Neural progenitor cell (in vitro differentiated cells): ENCODE measurements around the gene NOX5. TPM values are rescaled to one million over a fixed set of nuclear protein-coding genes. Genes with fewer than 3 reads are reported as not detected.

ENCODE experiments used
- DNase-seq: peaks from one replicate; pipeline ENCODE4 v3.0.0-alpha.2; 2016; ENCODE audit warnings: low spot score
- H2AFZ ChIP-seq: fragments of 200-600 bp; sonication (generic); replicated peaks from 2 replicates; pipeline ENCODE4 v1.6.1; 2016; ENCODE audit warnings: antibody characterized with exemption
- H3F3A ChIP-seq: fragments of 200-600 bp; sonication (generic); 2 replicates; pipeline ENCODE4 v1.6.1; 2016; ENCODE audit warnings: antibody characterized with exemption, low read depth
- H3K27ac ChIP-seq: fragments of 200-600 bp; sonication (generic); 2 replicates; pipeline ENCODE4 v1.5.1; 2016; ENCODE audit warnings: mild to moderate bottlenecking
- H3K27me3 ChIP-seq: fragments of 200-600 bp; sonication (generic); 2 replicates; pipeline ENCODE4 v1.6.1; 2016; ENCODE audit warnings: mild to moderate bottlenecking, moderate library complexity
- H3K36me3 ChIP-seq: fragments of 200-600 bp; sonication (generic); 2 replicates; pipeline ENCODE4 v1.5.1; 2016
- H3K4me1 ChIP-seq: fragments of 200-600 bp; sonication (generic); 2 replicates; pipeline ENCODE4 v1.6.1; 2016; ENCODE audit warnings: mixed run types
- H3K4me2 ChIP-seq: fragments of 200-600 bp; sonication (generic); 2 replicates; pipeline ENCODE4 v1.6.1; 2016
- H3K4me3 ChIP-seq: fragments of 200-600 bp; sonication (generic); 2 replicates; pipeline ENCODE4 v1.5.1; 2016
- H3K79me2 ChIP-seq: fragments of 200-600 bp; sonication (generic); 2 replicates; pipeline ENCODE4 v1.6.1; 2016; ENCODE audit warnings: low read depth
- H3K9ac ChIP-seq: fragments of 200-600 bp; sonication (generic); 2 replicates; pipeline ENCODE4 v1.6.1; 2016
- H3K9me3 ChIP-seq: fragments of 200-600 bp; sonication (generic); 2 replicates; pipeline ENCODE4 v1.5.1; 2016; ENCODE audit warnings: low read depth
- H4K20me1 ChIP-seq: fragments of 200-600 bp; sonication (generic); 2 replicates; pipeline ENCODE4 v1.6.1; 2016; ENCODE audit warnings: low read depth
- H3K27ac Mint-ChIP-seq: 3 replicates; pipeline ENCODE4 v1.8.0; 2021; ENCODE audit warnings: mixed read lengths
- H3K27me3 Mint-ChIP-seq: 2 replicates; pipeline ENCODE4 v1.8.0; 2022; ENCODE audit warnings: low read depth, mild to moderate bottlenecking, inconsistent platforms, moderate library complexity, mixed read lengths; ENCODE audit not compliant: insufficient read depth
- H3K36me3 Mint-ChIP-seq: 3 replicates; pipeline ENCODE4 v1.8.0; 2021; ENCODE audit warnings: mixed read lengths
- H3K4me1 Mint-ChIP-seq: 3 replicates; pipeline ENCODE4 v1.8.0; 2021; ENCODE audit warnings: mixed read lengths
- H3K4me3 Mint-ChIP-seq: 3 replicates; pipeline ENCODE4 v1.8.0; 2021; ENCODE audit warnings: mild to moderate bottlenecking, moderate library complexity, mixed read lengths
- H3K9me3 Mint-ChIP-seq: 3 replicates; pipeline ENCODE4 v1.8.0; 2020; ENCODE audit warnings: mixed read lengths
- CTCF ChIP-seq: fragments of 200-600 bp; sonication (generic); IDR thresholded peaks from 2 replicates; pipeline ENCODE4 v1.5.1; 2017; ENCODE audit warnings: antibody characterized with exemption, mild to moderate bottlenecking
- EZH2 ChIP-seq: fragments of 200-600 bp; sonication (generic); IDR thresholded peaks from 2 replicates; pipeline ENCODE4 v1.6.1; 2017; ENCODE audit warnings: antibody characterized with exemption, mild to moderate bottlenecking, moderate library complexity
- EZH2phosphoT487 ChIP-seq: fragments of 200-600 bp; sonication (generic); IDR thresholded peaks from 2 replicates; pipeline ENCODE4 v1.6.1; 2017; ENCODE audit warnings: antibody characterized with exemption
- total RNA-seq: library from RNA; depleted of rRNA; stranded (reverse); fragments of >200 nt; gene quantifications from 2 replicates; pipeline ENCODE4 v1.2.3, GENCODE V29; 2015; ENCODE audit warnings: low replicate concordance

The NOX5 gene
- total RNA-seq, 1 donor from 2014 or later, result not detected

- Histone ChIP-seq H3K79me2 (no peaks in the 10 kb centered on the region), H3K4me2 (no peak overlapping the region), H2AFZ (no peak overlapping the region), H3K27ac (no peak overlapping the region), H3K4me1 (no peaks in the 10 kb centered on the region), H3F3A (no peaks in the 10 kb centered on the region), H3K36me3 (no peaks in the 10 kb centered on the region), H3K9me3 (no peaks in the 10 kb centered on the region), H3K27me3 (no peaks in the 10 kb centered on the region), H3K9ac (no peak overlapping the region), H4K20me1 (no peaks in the 10 kb centered on the region), H3K4me3 (no peak overlapping the region)
- H3K4me3 Mint-ChIP-seq, result no peak overlapping the region
- DNase-seq, result no peak
- peaks cover 7% of the 10 kb centered on the region for H3K4me1 Mint-ChIP-seq
- no peaks in the 10 kb centered on the region for H3K9me3 Mint-ChIP-seq
- no peak overlapping the region for H3K27ac Mint-ChIP-seq
- no peaks in the 10 kb centered on the region for H3K36me3 Mint-ChIP-seq
- no peak for TF ChIP-seq EZH2phosphoT487
- TF ChIP-seq CTCF, result no peak
- TF ChIP-seq EZH2, result no peak
- peaks cover 9% of the 10 kb centered on the region for H3K27me3 Mint-ChIP-seq
Observed at GRCh38 chr15:69016021-69016595, 1.6 kb downstream of the NOX5 start.

- no peaks in the 10 kb centered on the region for H3F3A ChIP-seq
- H3K27me3 Mint-ChIP-seq, result peaks cover 9% of the 10 kb centered on the region
- H3K36me3 Mint-ChIP-seq, result no peaks in the 10 kb centered on the region
- no peak overlapping the region for H3K4me2 ChIP-seq
- H3K9me3 ChIP-seq, result no peaks in the 10 kb centered on the region
- H3K27me3 ChIP-seq, result no peaks in the 10 kb centered on the region
- H3K4me1 ChIP-seq, result no peaks in the 10 kb centered on the region
- no peak overlapping the region for H3K27ac ChIP-seq
- TF ChIP-seq CTCF (no peak), EZH2 (no peak), EZH2phosphoT487 (no peak)
- no peaks in the 10 kb centered on the region for H4K20me1 ChIP-seq
- H3K79me2 ChIP-seq, result no peaks in the 10 kb centered on the region
- H3K36me3 ChIP-seq, result no peaks in the 10 kb centered on the region
- H3K9me3 Mint-ChIP-seq, result no peaks in the 10 kb centered on the region
- H3K4me3 Mint-ChIP-seq, result no peak overlapping the region
- H3K9ac ChIP-seq, result no peak overlapping the region
- no peak overlapping the region for H2AFZ ChIP-seq
- DNase-seq, result no peak
- no peak overlapping the region for H3K27ac Mint-ChIP-seq
- H3K4me1 Mint-ChIP-seq, result peaks cover 8% of the 10 kb centered on the region
- H3K4me3 ChIP-seq, result no peak overlapping the region
Observed at GRCh38 chr15:69017978-69018377, 3.5 kb downstream of the NOX5 start.

DNA sequence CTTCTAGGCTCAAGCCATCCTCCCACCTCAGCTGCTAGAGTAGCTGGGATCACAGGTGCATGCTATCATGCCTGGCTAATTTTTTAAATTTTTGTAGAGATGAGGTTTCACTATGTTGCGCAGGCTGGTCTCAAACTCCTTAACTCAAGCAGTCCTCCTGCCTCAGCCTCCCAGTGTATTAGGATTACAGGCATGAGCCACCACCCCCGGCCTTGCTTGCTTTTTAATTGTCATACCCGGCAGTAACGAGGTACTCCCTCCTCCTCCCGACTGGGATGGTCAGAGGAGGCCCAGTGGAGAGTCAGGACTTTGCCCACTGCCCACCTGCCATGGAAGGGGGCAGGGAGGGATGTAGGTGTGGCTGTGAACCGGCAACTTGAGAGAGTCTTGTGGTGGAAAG, 4.5 kb downstream of the NOX5 start:
- no peak overlapping the region for H3K4me3 Mint-ChIP-seq
- peaks cover 9% of the 10 kb centered on the region for H3K27me3 Mint-ChIP-seq
- Histone ChIP-seq H3K9ac (no peak overlapping the region), H3K4me1 (no peaks in the 10 kb centered on the region), H2AFZ (no peak overlapping the region), H3K36me3 (no peaks in the 10 kb centered on the region), H3K27ac (no peak overlapping the region), H3K4me3 (no peak overlapping the region), H3K27me3 (no peaks in the 10 kb centered on the region), H3K9me3 (no peaks in the 10 kb centered on the region), H3F3A (no peaks in the 10 kb centered on the region), H3K4me2 (no peak overlapping the region), H3K79me2 (no peaks in the 10 kb centered on the region), H4K20me1 (no peaks in the 10 kb centered on the region)
- peaks cover 9% of the 10 kb centered on the region for H3K4me1 Mint-ChIP-seq
- no peak for DNase-seq
- no peaks in the 10 kb centered on the region for H3K9me3 Mint-ChIP-seq
- TF ChIP-seq EZH2phosphoT487, result no peak
- no peak for TF ChIP-seq EZH2
- TF ChIP-seq CTCF, result no peak
- no peaks in the 10 kb centered on the region for H3K36me3 Mint-ChIP-seq
- no peak overlapping the region for H3K27ac Mint-ChIP-seq
